ENCODE results near the gene BIVM. TPM values are rescaled to one million over a fixed set of nuclear protein-coding genes. Genes with fewer than 3 reads are reported as not detected.

The BIVM gene
- total and polyA plus RNA-seq, 2 experiments from 2014 or later: 3.2 to 4.2 TPM

- TF ChIP-seq NANOG (IDR thresholded peaks at IDR 0.05; ENCODE audit: borderline replicate concordance) (no peak), POLR2AphosphoS5 (IDR thresholded peaks at IDR 0.05; ENCODE audit: low read depth) (no peak), ZNF114 (CRISPR knock-in tag; IDR thresholded peaks at IDR 0.05) (no peak), ETS1 (IDR thresholded peaks at IDR 0.05) (no peak), REST (IDR thresholded peaks at IDR 0.05; ENCODE audit: unreplicated experiment) (no peak), JUNB (IDR thresholded peaks at IDR 0.05; ENCODE audit: unreplicated experiment) (no peak)
These were observed 64.7 kb downstream of the BIVM start (continued) for GRCh38 chr13:102863590-102863989.

- Mint-ChIP-seq H3K4me1 (no peaks in the 10 kb centered on the region), H3K4me3 (no peak overlapping the region), H3K9me3 (no peaks in the 10 kb centered on the region), H3K27ac (peak overlapping the region; percentile 41; the same call in 1 of the 2 replicates), H3K36me3 (ENCODE audit: low read depth) (peaks cover 43% of the 10 kb centered on the region), H3K27me3 (ENCODE audit: insufficient read depth, low read depth, poor library complexity) (no peaks in the 10 kb centered on the region)
- no peaks in the 10 kb centered on the region for H3K4me1 ChIP-seq (ENCODE audit: insufficient read depth)
- H3K36me3 ChIP-seq (ENCODE audit: insufficient read depth): peaks cover 26% of the 10 kb centered on the region
- H4K20me1 ChIP-seq (replicated peaks; ENCODE audit: insufficient read depth): peaks cover 2% of the 10 kb centered on the region; the same call in 1 of the 2 replicates
- no peaks in the 10 kb centered on the region for H3K9me2 ChIP-seq (ENCODE audit: insufficient read depth)
- no peaks in the 10 kb centered on the region for H3F3A ChIP-seq (replicated peaks; ENCODE audit: low read depth)
- no peak overlapping the region for H3K4me3 ChIP-seq
- no peak overlapping the region for H3K27ac ChIP-seq (ENCODE audit: low read depth)
- no peak for ATAC-seq
- no peaks in the 10 kb centered on the region for H3K27me3 ChIP-seq (ENCODE audit: insufficient read depth)
- no peaks in the 10 kb centered on the region for H3K79me2 ChIP-seq (replicated peaks; ENCODE audit: insufficient read depth)
- DNase-seq (ENCODE audit: low spot score): no peak
- H3K4me2 ChIP-seq: no peak overlapping the region
- no peak overlapping the region for H2AFZ ChIP-seq
- TF ChIP-seq ZNF331 (CRISPR knock-in tag; IDR thresholded peaks at IDR 0.05; ENCODE audit: low read depth) (no peak), STAT1 (IDR thresholded peaks at IDR 0.05; ENCODE audit: unreplicated experiment) (no peak), ZNF114 (CRISPR knock-in tag; IDR thresholded peaks at IDR 0.05) (no peak), ZNF462 (CRISPR knock-in tag; IDR thresholded peaks at IDR 0.05) (no peak), NANOG (IDR thresholded peaks at IDR 0.05; ENCODE audit: borderline replicate concordance) (no peak), CREB1 (CRISPR knock-in tag; IDR thresholded peaks at IDR 0.05; ENCODE audit: low read depth) (no peak), REST (IDR thresholded peaks at IDR 0.05; ENCODE audit: unreplicated experiment) (no peak)
These were observed 69.5 kb downstream of the BIVM start for GRCh38 chr13:102868366-102868936.
